Neural cell (in vitro differentiated cells): Measurements from ENCODE around the gene ZXDC. TPM values are rescaled to one million over a fixed set of nuclear protein-coding genes. Genes with fewer than 3 reads are reported as not detected.
A peak's percentile ranks its signal among the peaks of the same experiment; 100 is the strongest.

ENCODE experiments used
- H2AFZ ChIP-seq: fragments of 200-600, 300-800 bp; sonication (generic), shearing (Covaris generic); 2 replicates; pipeline ENCODE4 v1.6.0; 2014; ENCODE audit warnings: low read depth, mild to moderate bottlenecking, antibody characterized with exemption, low read length, moderate library complexity
- H3F3A ChIP-seq: fragments of 200-600 bp; shearing (Covaris generic); 2 replicates; pipeline ENCODE4 v1.6.1; 2016; ENCODE audit warnings: mild to moderate bottlenecking, moderate library complexity, mixed read lengths, antibody characterized with exemption, low read length; ENCODE audit not compliant: insufficient read depth, poor library complexity, severe bottlenecking
- H3K27ac ChIP-seq: fragments of 200-600, 300-800 bp; sonication (generic), shearing (Covaris generic); 2 replicates; pipeline ENCODE4 v1.5.1; 2014; ENCODE audit warnings: mild to moderate bottlenecking, low read length, moderate library complexity
- H3K27me3 ChIP-seq: fragments of 300-800, 200-600 bp; sonication (generic), shearing (Covaris generic); 2 replicates; pipeline ENCODE4 v1.6.0; 2014; ENCODE audit warnings: mild to moderate bottlenecking, low read depth, low read length, moderate library complexity; ENCODE audit not compliant: insufficient read depth
- H3K36me3 ChIP-seq: fragments of 300-800, 200-600 bp; sonication (generic), shearing (Covaris generic); 2 replicates; pipeline ENCODE4 v1.5.1; 2014; ENCODE audit warnings: mild to moderate bottlenecking, antibody characterized with exemption, low read length, moderate library complexity; ENCODE audit not compliant: insufficient read depth
- H3K4me2 ChIP-seq: fragments of 300-800, 200-600 bp; sonication (generic), shearing (Covaris generic); 2 replicates; pipeline ENCODE4 v1.6.0; 2014; ENCODE audit warnings: mild to moderate bottlenecking, low read length
- H3K4me3 ChIP-seq: fragments of 300-800, 200-600 bp; sonication (generic), shearing (Covaris generic); 2 replicates; pipeline ENCODE4 v1.5.1; 2014; ENCODE audit warnings: mild to moderate bottlenecking, low read length, moderate library complexity
- H3K79me2 ChIP-seq: fragments of 200-600 bp; shearing (Covaris generic); replicated peaks from 2 replicates; pipeline ENCODE4 v1.6.0; 2014; ENCODE audit warnings: mild to moderate bottlenecking, low read length, moderate library complexity; ENCODE audit not compliant: insufficient read depth
- H3K9ac ChIP-seq: fragments of 300-800, 200-600 bp; sonication (generic), shearing (Covaris generic); 2 replicates; pipeline ENCODE4 v1.6.1; 2016; ENCODE audit warnings: mild to moderate bottlenecking, low read length, mixed read lengths
- H3K9me2 ChIP-seq: fragments of 200-600 bp; shearing (Covaris generic); 2 replicates; pipeline ENCODE4 v1.6.1; 2016; ENCODE audit warnings: mild to moderate bottlenecking, low read length, mixed read lengths; ENCODE audit not compliant: insufficient read depth
- H3K9me3 ChIP-seq: fragments of 200-600, 300-800 bp; sonication (generic), shearing (Covaris generic); 2 replicates; pipeline ENCODE4 v1.6.1; 2016; ENCODE audit warnings: mild to moderate bottlenecking, mixed run types, low read length, moderate library complexity, mixed read lengths
- H4K20me1 ChIP-seq: fragments of 200-600 bp; shearing (Covaris generic); 2 replicates; pipeline ENCODE4 v1.6.1; 2016; ENCODE audit warnings: mild to moderate bottlenecking, mixed run types; ENCODE audit not compliant: insufficient read depth
- CTCF ChIP-seq: fragments of 450-650 bp; IDR thresholded peaks from 2 replicates; pipeline ENCODE4 v1.5.1; 2014; ENCODE audit warnings: antibody characterized with exemption, mild to moderate bottlenecking, moderate library complexity; ENCODE audit not compliant: poor library complexity, severe bottlenecking
- EP300 ChIP-seq: fragments of 450-650 bp; conservative IDR thresholded peaks from 2 replicates; pipeline ENCODE4 v1.6.1; 2014; ENCODE audit warnings: antibody characterized with exemption, mild to moderate bottlenecking, moderate library complexity; ENCODE audit not compliant: poor library complexity, severe bottlenecking
- EZH2 ChIP-seq: fragments of 200-600, 300-800 bp; shearing (Covaris generic), sonication (generic); IDR thresholded peaks from 2 replicates; pipeline ENCODE4 v1.6.1; 2014; ENCODE audit warnings: antibody characterized with exemption, low read length, borderline replicate concordance, mild to moderate bottlenecking; ENCODE audit not compliant: insufficient read depth, poor library complexity, severe bottlenecking
- MXI1 ChIP-seq: fragments of 450-650 bp; conservative IDR thresholded peaks from 2 replicates; pipeline ENCODE4 v1.6.1; 2014; ENCODE audit warnings: antibody characterized with exemption, mild to moderate bottlenecking; ENCODE audit not compliant: poor library complexity, severe bottlenecking
- POLR2AphosphoS5 ChIP-seq: IDR thresholded peaks from 2 replicates; pipeline ENCODE4 v1.6.1; 2012
- RAD21 ChIP-seq: fragments of 450-650 bp; conservative IDR thresholded peaks from 2 replicates; pipeline ENCODE4 v1.6.1; 2014; ENCODE audit warnings: antibody characterized with exemption, mild to moderate bottlenecking, moderate library complexity
- REST ChIP-seq: IDR thresholded peaks from 2 replicates; pipeline ENCODE4 v1.6.1; 2012; ENCODE audit warnings: borderline replicate concordance
- SMC3 ChIP-seq: fragments of 450-650 bp; conservative IDR thresholded peaks from 2 replicates; pipeline ENCODE4 v1.6.1; 2014; ENCODE audit warnings: antibody characterized with exemption, mild to moderate bottlenecking, moderate library complexity; ENCODE audit not compliant: poor library complexity
- TAF1 ChIP-seq: IDR thresholded peaks from 2 replicates; pipeline ENCODE4 v1.6.1; 2012; ENCODE audit warnings: low read depth
- polyA plus RNA-seq: library from polyadenylated mRNA; depleted of rRNA; stranded (reverse); fragments of >200 nt; gene quantifications from 2 replicates; pipeline ENCODE4 v1.2.3, GENCODE V29; 2014

Gene ZXDC
- polyA plus RNA-seq, 1 donor from 2014 or later = 22.2 TPM

- no peaks in the 10 kb centered on the region for H3K36me3 ChIP-seq
- no peak overlapping the region for H3K4me2 ChIP-seq
- no peaks in the 10 kb centered on the region for H3K79me2 ChIP-seq
- TF ChIP-seq POLR2AphosphoS5 (no peak), TAF1 (no peak), RAD21 (peak; percentile 80), REST (peak; percentile 63), SMC3 (peak; percentile 90), EP300 (no peak), MXI1 (peak; percentile 17), EZH2 (no peak), CTCF (peak; percentile 88)
- H3K9ac ChIP-seq = no peak overlapping the region
- no peak overlapping the region for H2AFZ ChIP-seq
- no peak overlapping the region for H3K4me3 ChIP-seq
- peaks cover 26% of the 10 kb centered on the region for H3K27me3 ChIP-seq
- no peaks in the 10 kb centered on the region for H4K20me1 ChIP-seq
- no peaks in the 10 kb centered on the region for H3K9me3 ChIP-seq
- no peaks in the 10 kb centered on the region for H3F3A ChIP-seq
- H3K27ac ChIP-seq = no peak overlapping the region
- H3K9me2 ChIP-seq = no peaks in the 10 kb centered on the region
Measured at GRCh38 chr3:126522363-126522788, 46.7 kb upstream of the ZXDC start.

GRCh38 chr3:126521122-126521891 is 45.6 kb upstream of the ZXDC start:
- no peak for TF ChIP-seq TAF1
- no peak for TF ChIP-seq EP300
- no peak for TF ChIP-seq RAD21
- H3K27ac ChIP-seq = no peak overlapping the region
- H3K9me3 ChIP-seq = no peaks in the 10 kb centered on the region

More at GRCh38 chr3:126521122-126521891, 45.6 kb upstream of the ZXDC start:
- H3K79me2 ChIP-seq = no peaks in the 10 kb centered on the region
- no peak overlapping the region for H3K4me3 ChIP-seq
- H3K9ac ChIP-seq = no peak overlapping the region
- no peaks in the 10 kb centered on the region for H4K20me1 ChIP-seq
- H3F3A ChIP-seq = no peaks in the 10 kb centered on the region
- H3K4me2 ChIP-seq = no peak overlapping the region
- no peaks in the 10 kb centered on the region for H3K9me2 ChIP-seq
- no peak overlapping the region for H2AFZ ChIP-seq
- H3K27me3 ChIP-seq = peaks cover 26% of the 10 kb centered on the region
- H3K36me3 ChIP-seq = no peaks in the 10 kb centered on the region
